ENCODE results near the gene USP24. TPM values are rescaled to one million over a fixed set of nuclear protein-coding genes. Genes with fewer than 3 reads are reported as not detected.

USP24 gene
- total and polyA plus RNA-seq, 10 of the 15 experiments (the other 5 are each of a cell fraction or from before 2014, with no cell fraction given), result 4.6 to 36.5 (median 25.3) TPM

DNA sequence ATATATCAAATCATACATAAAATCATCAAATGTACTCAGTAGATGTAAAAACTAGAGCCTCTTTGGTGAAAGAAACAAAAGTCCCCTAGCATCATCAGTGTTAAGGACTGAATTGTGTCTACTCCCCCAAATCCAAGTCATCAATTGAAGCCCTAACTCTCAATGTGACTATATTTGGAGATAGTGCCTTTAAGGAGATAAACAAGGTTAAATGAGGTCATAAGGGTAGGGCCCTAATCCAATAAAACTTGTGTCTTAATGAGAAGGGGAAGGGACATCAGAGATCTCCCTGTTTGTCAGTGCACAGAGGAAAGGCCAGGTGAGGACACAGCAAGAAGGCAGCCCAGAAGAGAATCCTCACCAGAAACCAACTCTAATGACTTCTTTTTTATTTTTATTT lies 33.5 kb downstream of the USP24 start (continued):
- TF ChIP-seq NR2C2 (IDR thresholded peaks at IDR 0.05; ENCODE audit: borderline replicate concordance, control insufficient read depth, insufficient read length, low read depth) (no peak), CBFB (IDR thresholded peaks at IDR 0.05; ENCODE audit: low read depth) (no peak), SIX5 (IDR thresholded peaks at IDR 0.05; ENCODE audit: low read depth, low read length, severe bottlenecking) (no peak), MTA2 (IDR thresholded peaks at IDR 0.05; ENCODE audit: low read depth) (no peak)

GRCh38 chr1:55180075-55180670 lies 35.0 kb downstream of the USP24 start:
- no peak for ATAC-seq
- SMC1A ChIA-PET (ENCODE audit: uncharacterized antibody, unreplicated experiment), result no interaction called here
- TF ChIP-seq CUX1 (IDR thresholded peaks at IDR 0.05; ENCODE audit: insufficient replicate concordance, low read depth, low read length), result no peak
- TF ChIP-seq E2F4 (IDR thresholded peaks at IDR 0.05; ENCODE audit: low read depth, low read length), result no peak
- TF ChIP-seq PBX3 (IDR thresholded peaks at IDR 0.05; ENCODE audit: insufficient replicate concordance, low read depth, low read length), result no peak
- TF ChIP-seq NFYB (IDR thresholded peaks at IDR 0.05; ENCODE audit: insufficient read depth, low read depth, low read length), result no peak
- no peak for TF ChIP-seq NRF1 (conservative IDR thresholded peaks at IDR 0.05; ENCODE audit: low read depth, low read length)
- no peak for TF ChIP-seq ZSCAN29 (IDR thresholded peaks at IDR 0.05)
- no peak for TF ChIP-seq SPI1 (IDR thresholded peaks at IDR 0.05; ENCODE audit: borderline replicate concordance, insufficient read depth, low read depth, low read length)
- TF ChIP-seq, protein P1, sequence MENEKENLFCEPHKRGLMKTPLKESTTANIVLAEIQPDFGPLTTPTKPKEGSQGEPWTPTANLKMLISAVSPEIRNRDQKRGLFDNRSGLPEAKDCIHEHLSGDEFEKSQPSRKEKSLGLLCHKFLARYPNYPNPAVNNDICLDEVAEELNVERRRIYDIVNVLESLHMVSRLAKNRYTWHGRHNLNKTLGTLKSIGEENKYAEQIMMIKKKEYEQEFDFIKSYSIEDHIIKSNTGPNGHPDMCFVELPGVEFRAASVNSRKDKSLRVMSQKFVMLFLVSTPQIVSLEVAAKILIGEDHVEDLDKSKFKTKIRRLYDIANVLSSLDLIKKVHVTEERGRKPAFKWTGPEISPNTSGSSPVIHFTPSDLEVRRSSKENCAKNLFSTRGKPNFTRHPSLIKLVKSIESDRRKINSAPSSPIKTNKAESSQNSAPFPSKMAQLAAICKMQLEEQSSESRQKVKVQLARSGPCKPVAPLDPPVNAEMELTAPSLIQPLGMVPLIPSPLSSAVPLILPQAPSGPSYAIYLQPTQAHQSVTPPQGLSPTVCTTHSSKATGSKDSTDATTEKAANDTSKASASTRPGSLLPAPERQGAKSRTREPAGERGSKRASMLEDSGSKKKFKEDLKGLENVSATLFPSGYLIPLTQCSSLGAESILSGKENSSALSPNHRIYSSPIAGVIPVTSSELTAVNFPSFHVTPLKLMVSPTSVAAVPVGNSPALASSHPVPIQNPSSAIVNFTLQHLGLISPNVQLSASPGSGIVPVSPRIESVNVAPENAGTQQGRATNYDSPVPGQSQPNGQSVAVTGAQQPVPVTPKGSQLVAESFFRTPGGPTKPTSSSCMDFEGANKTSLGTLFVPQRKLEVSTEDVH (IDR thresholded peaks at IDR 0.05; ENCODE audit: low read depth, partially characterized antibody), result no peak

More at GRCh38 chr1:55180075-55180670, 35.0 kb downstream of the USP24 start:
- ChIA-PET CTCF (no interaction called here), RAD21 (ENCODE audit: unreplicated experiment) (no interaction called here), POLR2A (no interaction called here)
- no peak overlapping the region for H3K4me3 ChIP-seq
- H3K9ac ChIP-seq (ENCODE audit: control insufficient read depth, insufficient read depth, low read length), result no peak overlapping the region
- no peaks in the 10 kb centered on the region for H3K4me1 ChIP-seq (ENCODE audit: control insufficient read depth, insufficient read depth, low read length)
- peaks cover 3% of the 10 kb centered on the region for H3K9me3 ChIP-seq (replicated peaks; ENCODE audit: control insufficient read depth, insufficient read depth, low read length)
- no peak overlapping the region for H3K4me2 ChIP-seq (ENCODE audit: control insufficient read depth, insufficient read depth)
- H3K27ac ChIP-seq (ENCODE audit: control insufficient read depth, insufficient read depth), result no peak overlapping the region
- H4K20me1 ChIP-seq (ENCODE audit: control insufficient read depth, insufficient read depth), result no peaks in the 10 kb centered on the region
- FAIRE-seq (no peak), DNase-seq (ENCODE audit: low read depth, low spot score) (no peak)
- BruUV-seq (replicated peaks), result no TSS peak
- in situ Hi-C loops (cut with MboI), result no loop called here
- 97% methylated on average over 5 of the region's 5 CpGs for WGBS (ENCODE audit: insufficient coverage, insufficient replicate concordance, low lambda C conversion rate, missing lambda C conversion rate)
- no peaks in the 10 kb centered on the region for H3K27me3 ChIP-seq (replicated peaks in 1 of 2; ENCODE audit: control insufficient read depth in 2 of 2, insufficient read depth in 2 of 2, low read length in 1 of 2)
- H2AFZ ChIP-seq (ENCODE audit: control insufficient read depth, low read depth, low read length), result no peak overlapping the region
- H3K36me3 ChIP-seq (ENCODE audit: control insufficient read depth in 2 of 2, insufficient read depth in 2 of 2, low read length in 1 of 2), result peaks cover 0 to 2% of the 10 kb centered on the region in 2 experiments; a peak in 1 of 4 replicates
- intact Hi-C loops (cut with micrococcal nuclease; ENCODE audit: unreplicated experiment), result no loop called here
- H3K79me2 ChIP-seq (ENCODE audit: control insufficient read depth, insufficient read depth, low read length), result peaks cover 18% of the 10 kb centered on the region

Measured in GM12878 (cell line).